CD4-positive, alpha-beta T cell treated with Interleukin-6 at 100 ng/mL for 8 hours (primary cell): ENCODE results near the gene GLT6D1.

Experiments used
- DNase-seq: peaks from one replicate; pipeline ENCODE4 v3.0.0-alpha.2; 2020; ENCODE audit warnings: mixed read lengths, low spot score

GLT6D1 gene

GRCh38 chr9:135622415-135623020, 16.8 kb downstream of the GLT6D1 start:
- no peak for DNase-seq

DNA sequence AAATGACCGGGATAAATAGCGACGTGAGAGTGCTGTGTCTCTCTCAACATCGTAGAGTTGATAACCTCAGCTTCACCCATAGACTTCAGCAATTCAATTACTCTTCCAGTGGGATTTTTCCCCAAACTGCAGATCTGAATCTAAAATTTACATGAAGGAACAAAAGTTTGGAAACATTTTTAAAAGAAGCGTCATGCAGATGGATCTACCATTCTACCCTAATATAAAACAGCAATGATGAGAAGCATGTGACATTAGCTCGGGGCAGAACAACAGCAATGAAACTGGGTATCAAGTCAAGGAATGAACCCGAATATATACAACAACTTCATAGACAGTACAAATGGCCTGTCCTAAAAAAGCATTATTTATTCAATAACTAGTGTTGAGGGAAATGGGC, 18.8 kb downstream of the GLT6D1 start:
- no peak for DNase-seq

GRCh38 chr9:135619599-135619886, 19.8 kb downstream of the GLT6D1 start:
- no peak for DNase-seq

DNA sequence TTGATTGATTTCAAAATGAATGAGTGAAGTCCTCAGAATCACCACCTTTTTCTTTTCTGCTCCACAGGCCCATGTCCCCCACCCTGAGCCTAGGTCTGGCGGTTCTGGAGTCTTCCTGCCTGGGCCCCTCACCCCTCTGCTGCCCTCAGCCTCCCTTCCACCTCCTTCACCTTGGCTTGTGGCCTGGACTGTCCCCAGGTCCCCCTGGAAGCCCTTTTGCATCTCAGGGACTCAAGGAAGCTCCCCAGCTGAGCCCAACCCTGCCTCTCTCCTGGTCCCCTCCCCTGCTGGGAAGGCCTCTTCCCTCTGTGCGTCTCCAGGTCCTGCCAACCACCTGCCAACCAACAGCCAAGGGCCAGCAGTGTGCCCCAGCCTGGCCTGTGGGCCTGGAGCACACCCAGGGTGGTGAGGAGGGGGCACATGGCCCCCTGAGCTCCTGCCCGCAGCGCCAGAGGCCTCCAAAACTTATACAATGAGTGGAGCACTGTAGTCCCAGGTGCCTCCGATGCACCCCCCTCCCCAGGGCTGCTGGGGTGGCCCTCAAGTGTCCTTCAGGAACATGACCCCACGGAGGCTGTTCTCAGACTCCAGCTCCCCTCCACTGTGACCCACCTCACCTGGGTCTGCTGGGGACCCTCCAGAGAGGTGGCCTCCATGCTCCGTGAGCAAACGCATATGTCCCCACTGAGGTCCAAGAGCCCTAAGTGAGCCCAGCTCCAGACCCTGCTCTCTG, 20.3 kb downstream of the GLT6D1 start:
- no peak for DNase-seq

GRCh38 chr9:135617991-135618411, 21.3 kb downstream of the GLT6D1 start:
- DNase-seq, result no peak

GRCh38 chr9:135617538-135617900, 21.8 kb downstream of the GLT6D1 start:
- DNase-seq, result no peak

DNA sequence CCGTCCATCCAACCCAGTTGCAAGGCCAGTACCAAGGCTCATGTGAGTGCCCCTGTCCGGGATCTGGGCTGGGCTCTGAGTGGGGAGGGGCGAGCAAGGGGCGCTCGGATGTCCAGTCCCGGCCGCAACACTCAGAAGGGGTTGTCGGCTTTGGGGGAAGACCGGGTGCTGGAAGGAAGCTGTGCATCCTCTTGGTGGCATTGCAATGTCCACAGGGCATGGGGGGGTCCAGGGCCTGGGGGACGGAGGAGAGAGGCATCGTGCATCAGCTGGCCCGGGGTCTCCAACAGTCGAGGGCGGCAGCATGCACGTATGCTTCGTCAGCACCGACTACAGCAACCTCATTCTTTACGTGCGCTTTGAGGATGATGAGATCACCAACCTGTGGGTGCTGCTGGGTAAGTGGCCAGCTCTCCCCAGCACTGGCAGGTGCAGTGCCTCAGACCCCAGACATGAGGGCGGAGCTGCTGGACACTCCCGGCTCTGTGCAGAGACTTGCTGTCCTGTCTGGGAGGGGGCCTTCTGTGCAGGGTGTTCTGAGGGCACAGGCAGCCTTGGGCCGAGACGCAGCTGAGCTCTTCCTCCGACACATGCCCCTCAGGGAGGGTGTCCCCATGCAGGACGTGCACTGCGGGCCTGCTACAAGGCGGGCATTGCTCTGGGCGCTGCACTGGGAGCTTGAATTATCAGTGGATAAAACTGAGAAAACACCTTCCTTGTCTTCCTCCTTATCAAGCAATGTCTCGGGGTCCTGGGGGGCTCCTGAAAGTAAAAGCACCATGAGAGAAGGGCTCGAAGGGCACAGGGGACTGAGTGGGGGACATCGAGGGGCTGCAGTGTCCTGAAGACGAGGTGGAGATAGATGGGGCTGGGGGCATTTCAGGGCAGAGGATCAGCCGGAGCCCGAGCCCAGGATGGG, 22.5 kb downstream of the GLT6D1 start:
- no peak for DNase-seq

- DNase-seq, result no peak
Measured at GRCh38 chr9:135615666-135616618, 23.4 kb downstream of the GLT6D1 start.

DNA sequence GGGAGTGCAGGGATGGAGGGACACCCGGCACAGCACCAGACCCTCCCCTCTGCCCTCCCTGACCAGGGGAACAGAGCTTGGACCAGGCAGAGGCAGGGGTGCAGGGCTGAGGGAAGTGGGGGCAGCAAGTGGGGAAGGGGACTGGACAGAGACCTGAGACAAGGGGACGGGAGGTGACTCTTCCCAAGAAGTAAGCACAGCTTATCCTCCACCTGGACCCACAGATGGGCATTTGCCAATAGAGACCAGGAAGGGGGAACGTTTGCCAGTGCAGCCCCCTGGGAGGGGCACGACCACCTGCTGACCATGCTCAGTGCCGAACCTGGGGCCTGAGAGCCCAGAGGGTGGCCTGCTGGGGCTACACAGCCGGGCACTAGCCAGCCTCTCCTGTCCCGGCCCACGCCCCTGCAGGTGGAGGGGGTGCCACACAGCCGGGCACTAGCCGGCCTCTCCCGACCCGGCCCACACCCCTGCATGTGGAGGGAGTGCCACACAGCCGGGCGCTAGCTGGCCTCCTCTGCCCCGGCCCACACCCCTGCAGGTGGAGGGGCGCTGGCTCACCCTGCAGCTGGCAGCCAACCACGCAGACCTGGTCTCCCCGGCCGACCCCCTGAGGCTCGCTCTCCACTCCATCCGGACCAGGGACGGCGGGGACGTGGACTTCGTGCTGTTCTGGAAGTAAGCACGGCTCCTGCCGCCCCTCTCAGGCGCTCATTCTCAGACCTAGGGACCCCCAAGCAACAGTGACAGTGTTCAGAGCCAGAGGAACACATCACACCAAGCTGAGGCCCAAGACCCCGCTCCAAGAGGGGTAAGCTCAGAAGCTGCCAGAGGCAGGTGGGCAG, 24.3 kb downstream of the GLT6D1 start:
- DNase-seq, result no peak

GRCh38 chr9:135613946-135614805, 25.2 kb downstream of the GLT6D1 start:
- no peak for DNase-seq

- DNase-seq, result no peak
Measured at GRCh38 chr9:135612981-135613910, 26.1 kb downstream of the GLT6D1 start.

DNA sequence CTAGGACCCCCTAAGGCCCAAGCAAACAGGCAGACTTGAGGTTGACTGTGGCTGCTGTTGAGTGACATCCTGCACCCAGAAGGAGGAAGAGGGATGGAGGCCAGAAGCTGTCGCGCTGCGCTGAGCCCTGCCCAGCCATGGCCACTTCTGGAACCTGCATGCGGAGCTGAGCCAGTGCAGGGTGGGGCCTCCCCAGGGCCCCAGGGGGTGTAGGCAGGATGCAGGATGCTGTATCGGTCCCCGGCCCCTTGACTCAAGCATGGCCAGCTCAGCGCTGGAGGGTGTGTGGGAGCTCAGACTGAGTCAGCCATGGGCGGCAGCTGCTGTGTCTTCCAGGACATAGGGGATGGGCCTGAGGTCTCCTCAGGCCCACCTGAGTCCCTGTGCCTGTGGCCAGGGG, 26.9 kb downstream of the GLT6D1 start:
- no peak for DNase-seq

GRCh38 chr9:135611875-135612209, 27.5 kb downstream of the GLT6D1 start:
- DNase-seq, result no peak

- DNase-seq, result no peak
Measured at GRCh38 chr9:135611142-135611874, 28.0 kb downstream of the GLT6D1 start.

DNA sequence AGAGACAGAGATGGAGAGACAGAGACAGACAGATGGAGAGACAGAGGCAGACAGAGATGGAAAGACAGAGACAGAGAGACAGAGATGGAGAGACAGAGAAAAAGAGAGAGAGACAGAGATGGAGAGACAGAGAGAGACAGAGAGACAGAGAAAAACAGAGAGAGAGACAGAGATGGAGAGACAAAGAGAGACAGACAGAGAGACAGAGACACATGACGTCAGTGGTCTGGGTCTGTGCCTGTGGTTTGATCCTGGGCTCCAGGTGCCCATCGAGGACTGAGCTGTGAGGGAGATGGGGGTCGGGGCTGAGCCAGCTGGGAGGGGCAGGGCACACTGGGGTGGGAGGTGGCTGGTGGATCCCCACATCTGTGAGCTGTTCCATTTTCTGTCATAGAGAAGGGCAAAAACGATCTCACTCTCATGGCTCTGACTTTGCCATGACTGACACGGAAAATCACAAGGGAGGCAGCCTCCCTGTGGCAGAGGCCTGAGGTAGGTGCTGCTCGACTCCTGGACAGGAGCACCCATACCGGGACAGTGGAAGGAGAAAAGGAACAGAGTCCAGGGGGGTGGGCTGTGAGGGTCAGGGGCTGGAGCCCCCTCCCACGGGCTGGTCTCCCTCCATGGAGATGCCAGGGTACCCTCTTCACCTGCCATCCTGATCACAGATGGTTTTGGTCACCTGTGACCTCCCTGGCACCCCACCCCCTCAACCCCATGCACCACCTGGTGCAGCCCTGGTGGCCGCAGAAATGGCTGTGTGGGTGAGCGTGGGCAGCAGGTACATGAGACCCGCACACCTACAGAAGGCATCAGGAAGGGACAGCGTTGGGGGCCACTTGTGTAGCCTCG, 28.8 kb downstream of the GLT6D1 start:
- no peak for DNase-seq

DNA sequence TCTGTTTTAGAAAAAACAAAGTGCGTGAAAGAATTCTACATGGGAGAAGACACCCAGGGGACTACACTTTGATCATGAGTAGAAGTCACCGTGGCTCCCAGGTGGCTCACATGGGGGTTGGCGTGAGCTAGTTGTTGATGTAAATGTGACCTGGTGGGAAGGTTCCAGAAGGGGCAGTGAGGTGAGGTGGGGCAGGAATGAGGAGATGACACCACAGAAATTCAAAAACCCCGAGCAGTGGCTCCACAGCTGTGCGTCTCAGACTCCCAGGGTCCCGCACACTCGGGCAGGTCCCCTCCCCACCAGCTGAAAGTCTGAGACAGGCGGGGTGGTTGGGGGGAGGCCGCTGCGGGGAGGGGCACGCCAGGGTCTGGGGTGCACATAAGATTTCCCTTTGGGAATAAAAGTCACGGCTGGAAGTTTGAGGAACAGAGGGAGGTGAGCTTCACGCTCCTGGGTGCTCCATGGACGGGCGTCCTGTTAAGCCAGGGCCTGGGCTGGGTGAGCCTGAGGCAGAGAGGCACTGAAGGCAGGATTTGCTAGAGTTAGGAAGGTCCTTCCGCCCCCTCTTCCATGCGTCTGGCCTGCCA, 29.9 kb downstream of the GLT6D1 start:
- no peak for DNase-seq

GRCh38 chr9:135608999-135609317, 30.4 kb downstream of the GLT6D1 start:
- DNase-seq, result no peak
